Measurements from ENCODE around the gene CHRDL1.

- TF ChIP-seq POLR2A (IDR thresholded peaks at IDR 0.05; ENCODE audit: low read depth, low read length) (no peak), POLR2AphosphoS5 (IDR thresholded peaks at IDR 0.05; ENCODE audit: insufficient read depth, low read depth, low read length) (no peak), EZH2 (IDR thresholded peaks at IDR 0.05; ENCODE audit: borderline replicate concordance, low read depth, low read length, severe bottlenecking) (no peak), MYC (IDR thresholded peaks at IDR 0.05; ENCODE audit: low read depth, low read length) (no peak), FOS (IDR thresholded peaks at IDR 0.05; ENCODE audit: borderline replicate concordance, insufficient read depth, low read length) (no peak), JUN (IDR thresholded peaks at IDR 0.05; ENCODE audit: borderline replicate concordance, insufficient read depth, insufficient read length, low read depth) (no peak), GATA2 (IDR thresholded peaks at IDR 0.05; ENCODE audit: insufficient read depth, insufficient read length, low read depth, low read length) (no peak)
- TF ChIP-seq, protein P1, sequence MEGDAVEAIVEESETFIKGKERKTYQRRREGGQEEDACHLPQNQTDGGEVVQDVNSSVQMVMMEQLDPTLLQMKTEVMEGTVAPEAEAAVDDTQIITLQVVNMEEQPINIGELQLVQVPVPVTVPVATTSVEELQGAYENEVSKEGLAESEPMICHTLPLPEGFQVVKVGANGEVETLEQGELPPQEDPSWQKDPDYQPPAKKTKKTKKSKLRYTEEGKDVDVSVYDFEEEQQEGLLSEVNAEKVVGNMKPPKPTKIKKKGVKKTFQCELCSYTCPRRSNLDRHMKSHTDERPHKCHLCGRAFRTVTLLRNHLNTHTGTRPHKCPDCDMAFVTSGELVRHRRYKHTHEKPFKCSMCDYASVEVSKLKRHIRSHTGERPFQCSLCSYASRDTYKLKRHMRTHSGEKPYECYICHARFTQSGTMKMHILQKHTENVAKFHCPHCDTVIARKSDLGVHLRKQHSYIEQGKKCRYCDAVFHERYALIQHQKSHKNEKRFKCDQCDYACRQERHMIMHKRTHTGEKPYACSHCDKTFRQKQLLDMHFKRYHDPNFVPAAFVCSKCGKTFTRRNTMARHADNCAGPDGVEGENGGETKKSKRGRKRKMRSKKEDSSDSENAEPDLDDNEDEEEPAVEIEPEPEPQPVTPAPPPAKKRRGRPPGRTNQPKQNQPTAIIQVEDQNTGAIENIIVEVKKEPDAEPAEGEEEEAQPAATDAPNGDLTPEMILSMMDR (IDR thresholded peaks at IDR 0.05; ENCODE audit: extremely low read depth in 1 of 2, insufficient read depth in 1 of 2, low read depth in 1 of 2, low read length in 2 of 2), result no peak
- TF ChIP-seq, protein P2, sequence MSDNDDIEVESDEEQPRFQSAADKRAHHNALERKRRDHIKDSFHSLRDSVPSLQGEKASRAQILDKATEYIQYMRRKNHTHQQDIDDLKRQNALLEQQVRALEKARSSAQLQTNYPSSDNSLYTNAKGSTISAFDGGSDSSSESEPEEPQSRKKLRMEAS (IDR thresholded peaks at IDR 0.05; ENCODE audit: insufficient read depth, insufficient read length), result no peak
Measured at GRCh38 chrX:110745288-110745687, 50.3 kb downstream of the CHRDL1 start.

Measured in endothelial cell of umbilical vein (primary cell).